Lower leg skin (tissue), 3 donors: Measurements from ENCODE around the gene SHISAL1.

Experiments used
- CTCF ChIP-seq, 3 donors: fragments of 450-650 bp; IDR thresholded peaks; one replicate each; pipeline ENCODE4 v1.5.1; 2016; ENCODE audit warnings: antibody characterized with exemption in 3 of 3, mild to moderate bottlenecking in 3 of 3, moderate library complexity in 2 of 3
- POLR2A ChIP-seq, 2 donors: fragments of 450-650 bp; IDR thresholded peaks; one replicate each; pipeline ENCODE4 v1.6.1; 2016 to 2017; ENCODE audit warnings: antibody characterized with exemption in 2 of 2, mild to moderate bottlenecking in 1 of 2, moderate library complexity in 1 of 2

GRCh38 chr22:44196241-44196640 is 116.5 kb downstream of the SHISAL1 start:
- no peak for TF ChIP-seq CTCF (IDR thresholded peaks at IDR 0.05)
- no peak for TF ChIP-seq POLR2A (IDR thresholded peaks at IDR 0.05)
